WTC11 (cell line): ENCODE results near the gene PSMG2.

Experiments used
- ATF3 ChIP-seq: sonication (generic); formaldehyde crosslinking; conservative IDR thresholded peaks from 2 replicates; pipeline ENCODE4 v1.8.1; 2022; ENCODE audit warnings: mild to moderate bottlenecking, missing genetic modification reagents
- FOXJ3 ChIP-seq: sonication (generic); formaldehyde crosslinking; IDR thresholded peaks from 2 replicates; pipeline ENCODE4 v1.9.0; 2021; ENCODE audit warnings: missing genetic modification reagents, mild to moderate bottlenecking, borderline replicate concordance
- TCF7 ChIP-seq: sonication (generic); formaldehyde crosslinking; IDR thresholded peaks from 2 replicates; pipeline ENCODE4 v1.8.0; 2022; ENCODE audit warnings: mild to moderate bottlenecking, low read depth, missing genetic modification reagents, moderate library complexity
- TF ChIP-seq, protein P1 (sequence below): fragments of 250-450 bp; sonication (Bioruptor Pico); IDR thresholded peaks from 2 replicates; pipeline ENCODE4 v1.9.0; 2021; ENCODE audit warnings: mild to moderate bottlenecking
- TF ChIP-seq, protein P2 (sequence below): fragments of 200-600 bp; IDR thresholded peaks from 2 replicates; pipeline ENCODE4 v1.8.0; 2022; ENCODE audit warnings: antibody characterized with exemption

- TF ChIP-seq TCF7 (no peak), FOXJ3 (CRISPR knock-in tag) (no peak), ATF3 (CRISPR knock-in tag) (no peak)
- TF ChIP-seq, protein P1, sequence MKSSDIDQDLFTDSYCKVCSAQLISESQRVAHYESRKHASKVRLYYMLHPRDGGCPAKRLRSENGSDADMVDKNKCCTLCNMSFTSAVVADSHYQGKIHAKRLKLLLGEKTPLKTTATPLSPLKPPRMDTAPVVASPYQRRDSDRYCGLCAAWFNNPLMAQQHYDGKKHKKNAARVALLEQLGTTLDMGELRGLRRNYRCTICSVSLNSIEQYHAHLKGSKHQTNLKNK = no peak
- TF ChIP-seq, protein P2, sequence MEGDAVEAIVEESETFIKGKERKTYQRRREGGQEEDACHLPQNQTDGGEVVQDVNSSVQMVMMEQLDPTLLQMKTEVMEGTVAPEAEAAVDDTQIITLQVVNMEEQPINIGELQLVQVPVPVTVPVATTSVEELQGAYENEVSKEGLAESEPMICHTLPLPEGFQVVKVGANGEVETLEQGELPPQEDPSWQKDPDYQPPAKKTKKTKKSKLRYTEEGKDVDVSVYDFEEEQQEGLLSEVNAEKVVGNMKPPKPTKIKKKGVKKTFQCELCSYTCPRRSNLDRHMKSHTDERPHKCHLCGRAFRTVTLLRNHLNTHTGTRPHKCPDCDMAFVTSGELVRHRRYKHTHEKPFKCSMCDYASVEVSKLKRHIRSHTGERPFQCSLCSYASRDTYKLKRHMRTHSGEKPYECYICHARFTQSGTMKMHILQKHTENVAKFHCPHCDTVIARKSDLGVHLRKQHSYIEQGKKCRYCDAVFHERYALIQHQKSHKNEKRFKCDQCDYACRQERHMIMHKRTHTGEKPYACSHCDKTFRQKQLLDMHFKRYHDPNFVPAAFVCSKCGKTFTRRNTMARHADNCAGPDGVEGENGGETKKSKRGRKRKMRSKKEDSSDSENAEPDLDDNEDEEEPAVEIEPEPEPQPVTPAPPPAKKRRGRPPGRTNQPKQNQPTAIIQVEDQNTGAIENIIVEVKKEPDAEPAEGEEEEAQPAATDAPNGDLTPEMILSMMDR = no peak
Measured at GRCh38 chr18:12679183-12679786, 23.6 kb upstream of the PSMG2 start.
